ENCODE measurements around the gene PINLYP.
A peak's percentile ranks its signal among the peaks of the same experiment; 100 is the strongest.

PINLYP gene

GRCh38 chr19:43591904-43592772, 16.5 kb downstream of the PINLYP start:
- in situ Hi-C loops (cut with MboI; ENCODE audit: low sequenced_read_pairs, unreplicated experiment): no loop called here
- no peak for DNase-seq (ENCODE audit: low spot score)
- TF ChIP-seq CTCF (IDR thresholded peaks at IDR 0.05; ENCODE audit: borderline replicate concordance, control extremely low read depth, extremely low read depth, insufficient read depth, missing control alignments): no peak

- in situ Hi-C loops (cut with MboI; ENCODE audit: low sequenced_read_pairs, unreplicated experiment): no loop called here
- no peak for DNase-seq (ENCODE audit: low spot score)
- TF ChIP-seq CTCF (IDR thresholded peaks at IDR 0.05; ENCODE audit: borderline replicate concordance, control extremely low read depth, extremely low read depth, insufficient read depth, missing control alignments): no peak
Observed at GRCh38 chr19:43592800-43593350, 17.3 kb downstream of the PINLYP start.

- no peak for TF ChIP-seq CTCF (IDR thresholded peaks at IDR 0.05; ENCODE audit: borderline replicate concordance, control extremely low read depth, extremely low read depth, insufficient read depth, missing control alignments)
- in situ Hi-C loops (cut with MboI; ENCODE audit: low sequenced_read_pairs, unreplicated experiment): no loop called here
- no peak for DNase-seq (ENCODE audit: low spot score)
Observed at GRCh38 chr19:43594081-43594697, 18.6 kb downstream of the PINLYP start.

GRCh38 chr19:43594710-43595604, 19.4 kb downstream of the PINLYP start:
- peak; percentile 92 for TF ChIP-seq CTCF (IDR thresholded peaks at IDR 0.05; ENCODE audit: borderline replicate concordance, control extremely low read depth, extremely low read depth, insufficient read depth, missing control alignments)
- in situ Hi-C loops (cut with MboI; ENCODE audit: low sequenced_read_pairs, unreplicated experiment): no loop called here
- DNase-seq (ENCODE audit: low spot score): peak; percentile 77

- no peak for DNase-seq (ENCODE audit: low spot score)
- TF ChIP-seq CTCF (IDR thresholded peaks at IDR 0.05; ENCODE audit: borderline replicate concordance, control extremely low read depth, extremely low read depth, insufficient read depth, missing control alignments): no peak
- in situ Hi-C loops (cut with MboI; ENCODE audit: low sequenced_read_pairs, unreplicated experiment): no loop called here
Observed at GRCh38 chr19:43595605-43595998, 20.0 kb downstream of the PINLYP start.

Data from GM13976 (cell line).